GM21737 (cell line): ENCODE measurements around the gene PRRG4.
"Not testable (repeated sequence)": the region's sequence is repeated elsewhere in the genome, so short reads cannot be mapped to it uniquely, and the experiment has no call there.

Source experiments
- ATAC-seq: cut with Tn5 transposase; IDR thresholded peaks from one replicate; pipeline ENCODE4 v1.9.1; 2021; ENCODE audit warnings: mild to moderate bottlenecking, moderate library complexity; ENCODE audit not compliant: unreplicated experiment

The PRRG4 gene

GRCh38 chr11:32830413-32830738 is 649 bp downstream of the PRRG4 start:
- no peak for ATAC-seq

- no peak for ATAC-seq
These were observed 1.1 kb downstream of the PRRG4 start for GRCh38 chr11:32830796-32831195.

GRCh38 chr11:32831221-32831620 is 1.5 kb downstream of the PRRG4 start:
- no peak for ATAC-seq

- ATAC-seq: no peak
These were observed 4.2 kb downstream of the PRRG4 start for GRCh38 chr11:32833921-32834320.

GRCh38 chr11:32836946-32837345 is 7.2 kb downstream of the PRRG4 start:
- ATAC-seq: no peak

- no peak for ATAC-seq
These were observed 9.0 kb downstream of the PRRG4 start for GRCh38 chr11:32838505-32839274.

- no peak for ATAC-seq
These were observed 9.6 kb downstream of the PRRG4 start for GRCh38 chr11:32839308-32839707.

- no peak for ATAC-seq
These were observed 10.9 kb downstream of the PRRG4 start for GRCh38 chr11:32840587-32840986.

- ATAC-seq: no peak
These were observed 13.8 kb downstream of the PRRG4 start for GRCh38 chr11:32843544-32843943.

GRCh38 chr11:32847511-32847910 is 17.8 kb downstream of the PRRG4 start:
- ATAC-seq: no peak

GRCh38 chr11:32849761-32850160 is 20.0 kb downstream of the PRRG4 start:
- no peak for ATAC-seq

GRCh38 chr11:32851251-32851650 is 21.5 kb downstream of the PRRG4 start:
- ATAC-seq: no peak

- no peak for ATAC-seq
These were observed 22.5 kb downstream of the PRRG4 start for GRCh38 chr11:32852207-32852606.

- no peak for ATAC-seq
These were observed 25.9 kb downstream of the PRRG4 start for GRCh38 chr11:32855601-32856000.

- ATAC-seq: no peak
These were observed 29.0 kb downstream of the PRRG4 start for GRCh38 chr11:32858731-32859130.

GRCh38 chr11:32861850-32862577 is 32.3 kb downstream of the PRRG4 start:
- ATAC-seq: no peak

GRCh38 chr11:32864555-32864954 is 34.8 kb downstream of the PRRG4 start:
- ATAC-seq: no peak

- not testable (repeated sequence) for ATAC-seq
These were observed 39.0 kb downstream of the PRRG4 start for GRCh38 chr11:32868752-32869151.

GRCh38 chr11:32870676-32871075 is 40.9 kb downstream of the PRRG4 start:
- ATAC-seq: no peak

- ATAC-seq: no peak
These were observed 44.4 kb downstream of the PRRG4 start for GRCh38 chr11:32874132-32874531.

GRCh38 chr11:32881286-32881685 is 51.6 kb downstream of the PRRG4 start:
- no peak for ATAC-seq

- ATAC-seq: no peak
These were observed 53.7 kb downstream of the PRRG4 start for GRCh38 chr11:32883421-32883820.

GRCh38 chr11:32884023-32884422 is 54.3 kb downstream of the PRRG4 start:
- no peak for ATAC-seq
